ENCODE results near the gene LSR. TPM values are rescaled to one million over a fixed set of nuclear protein-coding genes. Genes with fewer than 3 reads are reported as not detected.

LSR gene
- polyA plus RNA-seq, 1 experiment = 0.32 TPM

DNA sequence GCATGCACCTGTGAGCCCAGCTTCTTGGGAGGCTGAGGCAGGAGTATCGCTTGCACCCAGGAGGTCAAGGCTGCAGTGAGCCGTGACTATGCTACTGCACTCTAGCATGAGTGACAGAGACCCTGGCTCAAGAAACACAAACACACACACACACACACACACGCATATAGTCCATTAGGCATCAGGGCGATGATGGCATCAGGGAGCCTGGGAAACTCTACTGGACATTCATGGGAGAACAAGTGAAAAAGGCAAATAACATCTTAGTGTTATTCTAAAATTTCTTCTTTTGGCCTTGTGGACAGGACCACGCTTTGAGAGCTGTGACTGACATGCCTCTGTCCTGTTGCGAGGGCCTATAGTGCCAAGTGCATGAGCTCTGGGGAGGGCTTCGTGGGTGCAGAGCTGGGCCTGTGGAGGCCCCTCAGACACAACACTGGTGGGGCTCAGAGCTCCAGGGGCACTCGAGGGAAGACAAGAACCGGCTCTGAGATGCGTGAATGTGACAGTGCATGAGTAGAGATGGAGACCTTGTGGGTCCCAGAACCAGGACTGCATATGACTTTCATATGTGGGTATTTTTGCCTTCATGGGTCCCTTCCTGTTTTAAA lies 12.0 kb downstream of the LSR start:
- no peak for DNase-seq (ENCODE audit: low read depth, low spot score)
- POLR2A ChIA-PET = interaction anchor here (0.7 kb wide), 1 partner anchor 16 kb away, joined by 4 read pairs; no protein-coding TSS in a partner anchor

DNA sequence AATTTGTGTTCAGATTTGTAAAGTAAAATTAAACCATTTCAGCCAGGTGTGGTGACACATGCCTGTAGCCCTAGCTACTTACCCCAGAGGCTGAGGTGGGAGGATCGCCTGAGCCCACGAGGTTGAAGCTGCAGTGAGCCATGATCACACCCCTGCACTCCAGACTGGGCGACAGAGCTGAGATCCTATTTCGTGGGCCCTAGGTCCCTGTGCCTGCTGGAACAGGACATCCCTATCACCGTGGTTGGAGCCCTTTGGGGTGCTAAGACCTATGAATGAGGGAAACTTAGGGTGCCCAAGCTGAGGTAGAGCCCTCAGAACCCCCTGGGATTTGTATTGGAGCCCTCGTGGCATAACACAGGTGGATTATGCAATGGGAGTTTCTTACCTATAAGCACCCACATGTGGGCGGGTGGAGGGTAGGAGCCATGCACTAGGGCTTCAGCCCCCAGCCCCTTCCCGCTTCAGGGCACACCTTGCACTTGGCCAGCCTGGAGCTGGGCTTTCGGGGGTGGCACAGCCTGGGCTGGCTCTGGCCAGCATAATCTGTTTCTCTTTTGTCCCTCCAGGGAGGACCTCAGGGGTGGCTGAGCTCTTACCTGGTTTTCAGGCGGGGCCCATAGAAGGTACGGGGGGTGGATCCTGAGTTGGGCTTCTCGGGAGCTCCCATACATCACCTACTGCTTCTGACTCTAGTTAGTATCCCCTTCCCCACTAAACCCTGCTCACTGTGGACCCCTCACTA lies 12.7 kb downstream of the LSR start:
- TF ChIP-seq, protein P1, sequence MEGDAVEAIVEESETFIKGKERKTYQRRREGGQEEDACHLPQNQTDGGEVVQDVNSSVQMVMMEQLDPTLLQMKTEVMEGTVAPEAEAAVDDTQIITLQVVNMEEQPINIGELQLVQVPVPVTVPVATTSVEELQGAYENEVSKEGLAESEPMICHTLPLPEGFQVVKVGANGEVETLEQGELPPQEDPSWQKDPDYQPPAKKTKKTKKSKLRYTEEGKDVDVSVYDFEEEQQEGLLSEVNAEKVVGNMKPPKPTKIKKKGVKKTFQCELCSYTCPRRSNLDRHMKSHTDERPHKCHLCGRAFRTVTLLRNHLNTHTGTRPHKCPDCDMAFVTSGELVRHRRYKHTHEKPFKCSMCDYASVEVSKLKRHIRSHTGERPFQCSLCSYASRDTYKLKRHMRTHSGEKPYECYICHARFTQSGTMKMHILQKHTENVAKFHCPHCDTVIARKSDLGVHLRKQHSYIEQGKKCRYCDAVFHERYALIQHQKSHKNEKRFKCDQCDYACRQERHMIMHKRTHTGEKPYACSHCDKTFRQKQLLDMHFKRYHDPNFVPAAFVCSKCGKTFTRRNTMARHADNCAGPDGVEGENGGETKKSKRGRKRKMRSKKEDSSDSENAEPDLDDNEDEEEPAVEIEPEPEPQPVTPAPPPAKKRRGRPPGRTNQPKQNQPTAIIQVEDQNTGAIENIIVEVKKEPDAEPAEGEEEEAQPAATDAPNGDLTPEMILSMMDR (IDR thresholded peaks at IDR 0.05; ENCODE audit: low read depth, low read length) = no peak
- CTCF ChIA-PET = no interaction called here
- DNase-seq (ENCODE audit: low read depth, low spot score) = no peak

More for the DNA sequence above, 12.0 kb downstream of the LSR start:
- TF ChIP-seq, protein P1 (IDR thresholded peaks at IDR 0.05; ENCODE audit: low read depth, low read length) = no peak
- H3K9me3 ChIP-seq (ENCODE audit: control insufficient read depth, insufficient read depth, low read length) = no peaks in the 10 kb centered on the region; the same call in 1 of the 2 replicates
- no peak overlapping the region for H3K4me3 ChIP-seq (ENCODE audit: low read depth, low read length)
- H3K27me3 ChIP-seq (ENCODE audit: control insufficient read depth, insufficient read depth, low read length) = peaks cover 7% of the 10 kb centered on the region
- no peak overlapping the region for H3K27ac ChIP-seq (ENCODE audit: low read depth, low read length)
- CTCF ChIA-PET = interaction anchor here (0.6 to 0.7 kb wide), 2 partner anchors 194 kb away, joined by 3 to 5 read pairs; no protein-coding TSS in a partner anchor

DNA sequence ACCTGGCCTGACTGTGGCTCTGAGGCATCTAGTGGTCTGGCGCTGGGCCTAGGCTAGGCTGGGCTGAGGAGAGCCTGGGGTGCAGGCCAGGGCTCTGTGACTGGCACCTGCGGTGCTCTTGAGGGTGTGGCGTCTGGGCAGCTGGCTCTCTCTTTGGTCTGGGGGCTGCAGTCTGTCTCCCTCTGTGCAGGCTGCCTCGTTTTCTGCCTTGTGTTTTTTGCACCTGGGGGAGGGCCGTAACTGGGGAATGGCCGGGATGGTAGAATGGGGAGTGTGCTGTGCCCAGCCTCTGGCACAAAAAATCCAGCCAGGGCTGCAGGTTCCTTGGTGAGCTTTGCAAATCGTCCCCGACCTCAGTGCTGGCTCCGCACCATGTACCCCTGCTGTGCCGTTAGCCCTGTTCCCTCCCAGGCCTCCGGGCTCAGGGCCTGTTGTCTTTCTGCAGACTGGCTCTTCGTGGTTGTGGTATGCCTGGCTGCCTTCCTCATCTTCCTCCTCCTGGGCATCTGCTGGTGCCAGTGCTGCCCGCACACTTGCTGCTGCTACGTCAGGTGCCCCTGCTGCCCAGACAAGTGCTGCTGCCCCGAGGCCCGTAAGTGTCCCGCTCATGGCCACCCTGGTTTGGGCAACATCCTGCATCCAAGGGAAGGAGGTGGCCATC lies 13.4 kb downstream of the LSR start:
- DNase-seq (ENCODE audit: low read depth, low spot score) = no peak
- Histone ChIP-seq H3K9me3 (ENCODE audit: control insufficient read depth, insufficient read depth, low read length) (no peaks in the 10 kb centered on the region; the same call in 1 of the 2 replicates), H3K4me3 (ENCODE audit: low read depth, low read length) (no peak overlapping the region), H3K27ac (ENCODE audit: low read depth, low read length) (no peak overlapping the region), H3K27me3 (ENCODE audit: control insufficient read depth, insufficient read depth, low read length) (peaks cover 7% of the 10 kb centered on the region)
- TF ChIP-seq, protein P1 (IDR thresholded peaks at IDR 0.05; ENCODE audit: low read depth, low read length) = no peak
- POLR2A ChIA-PET = no interaction called here
- CTCF ChIA-PET = no interaction called here

More for the DNA sequence above, 12.7 kb downstream of the LSR start:
- no peak overlapping the region for H3K4me3 ChIP-seq (ENCODE audit: low read depth, low read length)
- no peaks in the 10 kb centered on the region; the same call in 1 of the 2 replicates for H3K9me3 ChIP-seq (ENCODE audit: control insufficient read depth, insufficient read depth, low read length)
- peaks cover 7% of the 10 kb centered on the region for H3K27me3 ChIP-seq (ENCODE audit: control insufficient read depth, insufficient read depth, low read length)
- POLR2A ChIA-PET = interaction anchor here (0.7 kb wide), 1 partner anchor 17 kb away, joined by 4 read pairs; no protein-coding TSS in a partner anchor
- no peak overlapping the region for H3K27ac ChIP-seq (ENCODE audit: low read depth, low read length)

DNA sequence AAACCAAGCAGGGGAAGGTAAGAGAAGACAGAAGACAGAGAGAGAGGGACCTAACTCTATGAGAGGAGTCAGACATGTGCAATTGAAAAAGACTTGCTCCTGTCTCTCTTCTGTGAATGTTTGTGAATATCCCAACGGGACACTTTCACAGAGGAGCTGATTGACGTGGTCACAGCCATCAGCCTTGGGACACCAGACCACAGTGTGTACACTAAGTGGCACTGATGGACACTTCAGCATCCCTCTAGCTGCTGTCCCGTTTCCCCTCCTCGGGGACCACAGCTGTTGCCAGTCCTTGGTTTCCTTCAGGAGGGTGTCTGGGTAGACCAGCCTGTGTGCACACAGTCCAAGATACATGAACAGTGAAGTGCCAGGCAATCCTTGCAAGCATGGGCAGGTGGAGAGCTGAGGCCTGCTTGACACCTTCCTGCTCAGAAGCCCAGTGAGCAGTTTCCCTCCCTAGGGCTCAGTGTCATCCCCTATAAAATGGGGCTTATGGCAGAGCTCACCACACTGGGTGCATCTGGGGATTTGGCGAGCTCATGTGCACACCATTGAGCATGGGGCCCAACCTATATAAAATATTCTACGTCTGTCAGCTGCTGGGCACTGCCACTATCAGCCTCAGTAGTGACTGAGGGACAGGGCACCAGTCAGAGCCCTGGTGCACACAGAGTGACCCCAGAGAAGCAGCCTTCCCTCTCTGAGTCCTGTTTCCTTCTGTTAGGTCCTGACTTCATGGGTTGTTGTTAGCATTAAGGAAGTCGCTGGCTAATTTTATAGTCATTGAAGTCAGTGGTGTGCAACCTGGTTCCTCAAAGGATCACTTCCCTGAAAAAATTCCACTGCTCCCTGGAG lies 15.7 kb downstream of the LSR start:
- POLR2A ChIA-PET = interaction anchor here (0.7 kb wide), 1 partner anchor 220 kb away, joined by 4 read pairs; no protein-coding TSS in a partner anchor
- CTCF ChIA-PET = interaction anchor here (0.9 kb wide), 1 partner anchor 246 kb away, joined by 3 read pairs; no protein-coding TSS in a partner anchor
- TF ChIP-seq, protein P1 (IDR thresholded peaks at IDR 0.05; ENCODE audit: low read depth, low read length) = no peak

More for the DNA sequence above, 15.7 kb downstream of the LSR start:
- H3K9me3 ChIP-seq (ENCODE audit: control insufficient read depth, insufficient read depth, low read length) = no peaks in the 10 kb centered on the region; the same call in 1 of the 2 replicates
- DNase-seq (ENCODE audit: low read depth, low spot score) = no peak
- no peak overlapping the region for H3K27ac ChIP-seq (ENCODE audit: low read depth, low read length)
- no peak overlapping the region for H3K4me3 ChIP-seq (ENCODE audit: low read depth, low read length)
- peaks cover 7% of the 10 kb centered on the region for H3K27me3 ChIP-seq (ENCODE audit: control insufficient read depth, insufficient read depth, low read length)

Measured in AG04450 (cell line).